ENCODE measurements around the gene BAIAP3. TPM values are rescaled to one million over a fixed set of nuclear protein-coding genes. Genes with fewer than 3 reads are reported as not detected.

The BAIAP3 gene
- total and polyA plus RNA-seq, 2 experiments from 2014 or later = 5.2 to 13.0 TPM

- peak overlapping the region; percentile 73 for H3K4me3 Mint-ChIP-seq
- Histone ChIP-seq H3F3A (replicated peaks; ENCODE audit: low read depth) (no peaks in the 10 kb centered on the region; the same call in 1 of the 2 replicates), H3K4me1 (ENCODE audit: insufficient read depth) (peaks cover 12% of the 10 kb centered on the region; the same call in 1 of the 2 replicates), H2AFZ (no peak overlapping the region), H3K79me2 (replicated peaks; ENCODE audit: insufficient read depth) (no peaks in the 10 kb centered on the region), H4K20me1 (replicated peaks; ENCODE audit: insufficient read depth) (no peaks in the 10 kb centered on the region), H3K9me2 (ENCODE audit: insufficient read depth) (no peaks in the 10 kb centered on the region), H3K36me3 (ENCODE audit: insufficient read depth) (no peaks in the 10 kb centered on the region), H3K27me3 (ENCODE audit: insufficient read depth) (peaks cover 32% of the 10 kb centered on the region), H3K4me2 (peak overlapping the region; percentile 78), H3K4me3 (peak overlapping the region; percentile 46), H3K27ac (ENCODE audit: low read depth) (no peak overlapping the region)
- ATAC-seq (peak; percentile 21), DNase-seq (ENCODE audit: low spot score) (no peak)
- H3K4me1 Mint-ChIP-seq = peaks cover 33% of the 10 kb centered on the region
- no peak for TF ChIP-seq EZH2phosphoT487 (IDR thresholded peaks at IDR 0.05; ENCODE audit: unreplicated experiment)
- TF ChIP-seq, protein P1, sequence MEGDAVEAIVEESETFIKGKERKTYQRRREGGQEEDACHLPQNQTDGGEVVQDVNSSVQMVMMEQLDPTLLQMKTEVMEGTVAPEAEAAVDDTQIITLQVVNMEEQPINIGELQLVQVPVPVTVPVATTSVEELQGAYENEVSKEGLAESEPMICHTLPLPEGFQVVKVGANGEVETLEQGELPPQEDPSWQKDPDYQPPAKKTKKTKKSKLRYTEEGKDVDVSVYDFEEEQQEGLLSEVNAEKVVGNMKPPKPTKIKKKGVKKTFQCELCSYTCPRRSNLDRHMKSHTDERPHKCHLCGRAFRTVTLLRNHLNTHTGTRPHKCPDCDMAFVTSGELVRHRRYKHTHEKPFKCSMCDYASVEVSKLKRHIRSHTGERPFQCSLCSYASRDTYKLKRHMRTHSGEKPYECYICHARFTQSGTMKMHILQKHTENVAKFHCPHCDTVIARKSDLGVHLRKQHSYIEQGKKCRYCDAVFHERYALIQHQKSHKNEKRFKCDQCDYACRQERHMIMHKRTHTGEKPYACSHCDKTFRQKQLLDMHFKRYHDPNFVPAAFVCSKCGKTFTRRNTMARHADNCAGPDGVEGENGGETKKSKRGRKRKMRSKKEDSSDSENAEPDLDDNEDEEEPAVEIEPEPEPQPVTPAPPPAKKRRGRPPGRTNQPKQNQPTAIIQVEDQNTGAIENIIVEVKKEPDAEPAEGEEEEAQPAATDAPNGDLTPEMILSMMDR (conservative IDR thresholded peaks at IDR 0.05; ENCODE audit: low read depth in 2 of 2) = peak in 1 of 2 experiments; percentile 14; a peak in 1 of 4 replicates
- no peaks in the 10 kb centered on the region for H3K9me3 Mint-ChIP-seq
- H3K27ac Mint-ChIP-seq = no peak overlapping the region
- peaks cover 46% of the 10 kb centered on the region for H3K27me3 Mint-ChIP-seq (ENCODE audit: insufficient read depth, low read depth, poor library complexity)
- no peaks in the 10 kb centered on the region for H3K36me3 Mint-ChIP-seq (ENCODE audit: low read depth)
These were observed 44.0 kb upstream of the BAIAP3 start for GRCh38 chr16:1289477-1289866.

DNA sequence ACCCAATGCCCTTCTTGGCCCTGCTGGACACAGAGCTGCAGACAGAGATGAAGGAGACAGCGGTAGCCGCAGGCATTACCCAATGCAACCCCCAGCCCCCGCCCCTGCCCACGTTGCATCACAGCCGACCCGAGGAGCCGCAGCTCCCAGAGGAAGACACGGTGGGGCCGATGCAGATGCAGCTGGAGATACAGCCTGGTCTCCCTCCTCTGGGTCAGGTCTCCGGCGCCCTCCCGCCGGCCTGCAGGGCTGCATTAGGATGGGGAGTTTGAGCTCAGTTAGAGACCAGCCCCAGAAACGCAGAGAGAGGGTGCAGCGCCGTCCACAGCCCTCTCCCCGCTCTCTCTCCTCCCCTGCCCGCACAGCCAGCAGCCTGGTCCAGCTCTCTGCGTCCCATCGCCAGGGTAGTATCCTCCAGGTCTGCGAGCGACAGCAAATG is 43.4 kb upstream of the BAIAP3 start:
- DNase-seq (ENCODE audit: low spot score) = peak; percentile 56
- H3K4me2 ChIP-seq = peak overlapping the region; percentile 78
- no peaks in the 10 kb centered on the region for H3K9me2 ChIP-seq (ENCODE audit: insufficient read depth)
- H3F3A ChIP-seq (replicated peaks; ENCODE audit: low read depth) = no peaks in the 10 kb centered on the region; the same call in 1 of the 2 replicates
- Mint-ChIP-seq H3K27me3 (ENCODE audit: insufficient read depth, low read depth, poor library complexity) (peaks cover 48% of the 10 kb centered on the region), H3K36me3 (ENCODE audit: low read depth) (no peaks in the 10 kb centered on the region), H3K4me3 (peak overlapping the region; percentile 73), H3K27ac (no peak overlapping the region), H3K4me1 (peaks cover 35% of the 10 kb centered on the region), H3K9me3 (no peaks in the 10 kb centered on the region)
- peaks cover 16% of the 10 kb centered on the region; the same call in 1 of the 2 replicates for H3K4me1 ChIP-seq (ENCODE audit: insufficient read depth)
- peak overlapping the region; percentile 59; the same call in 1 of the 2 replicates for H2AFZ ChIP-seq
- peak overlapping the region; percentile 46; the same call in 1 of the 2 replicates for H3K4me3 ChIP-seq
- no peak overlapping the region for H3K27ac ChIP-seq (ENCODE audit: low read depth)
- H3K79me2 ChIP-seq (replicated peaks; ENCODE audit: insufficient read depth) = no peaks in the 10 kb centered on the region
- H3K27me3 ChIP-seq (ENCODE audit: insufficient read depth) = peaks cover 32% of the 10 kb centered on the region
- H4K20me1 ChIP-seq (replicated peaks; ENCODE audit: insufficient read depth) = no peaks in the 10 kb centered on the region
- ATAC-seq = peak; percentile 51
- H3K36me3 ChIP-seq (ENCODE audit: insufficient read depth) = no peaks in the 10 kb centered on the region
- TF ChIP-seq POLR2AphosphoS5 (IDR thresholded peaks at IDR 0.05; ENCODE audit: low read depth) (no peak), JUNB (IDR thresholded peaks at IDR 0.05; ENCODE audit: unreplicated experiment) (no peak), EZH2phosphoT487 (IDR thresholded peaks at IDR 0.05; ENCODE audit: unreplicated experiment) (no peak), ZNF114 (CRISPR knock-in tag; IDR thresholded peaks at IDR 0.05) (no peak), ETS1 (IDR thresholded peaks at IDR 0.05) (no peak), EZH2 (IDR thresholded peaks at IDR 0.05; ENCODE audit: low read depth, unreplicated experiment) (no peak), NANOG (IDR thresholded peaks at IDR 0.05; ENCODE audit: borderline replicate concordance) (no peak), CREB1 (CRISPR knock-in tag; IDR thresholded peaks at IDR 0.05; ENCODE audit: low read depth) (no peak), ZNF331 (CRISPR knock-in tag; IDR thresholded peaks at IDR 0.05; ENCODE audit: low read depth) (no peak)
- TF ChIP-seq, protein P2, sequence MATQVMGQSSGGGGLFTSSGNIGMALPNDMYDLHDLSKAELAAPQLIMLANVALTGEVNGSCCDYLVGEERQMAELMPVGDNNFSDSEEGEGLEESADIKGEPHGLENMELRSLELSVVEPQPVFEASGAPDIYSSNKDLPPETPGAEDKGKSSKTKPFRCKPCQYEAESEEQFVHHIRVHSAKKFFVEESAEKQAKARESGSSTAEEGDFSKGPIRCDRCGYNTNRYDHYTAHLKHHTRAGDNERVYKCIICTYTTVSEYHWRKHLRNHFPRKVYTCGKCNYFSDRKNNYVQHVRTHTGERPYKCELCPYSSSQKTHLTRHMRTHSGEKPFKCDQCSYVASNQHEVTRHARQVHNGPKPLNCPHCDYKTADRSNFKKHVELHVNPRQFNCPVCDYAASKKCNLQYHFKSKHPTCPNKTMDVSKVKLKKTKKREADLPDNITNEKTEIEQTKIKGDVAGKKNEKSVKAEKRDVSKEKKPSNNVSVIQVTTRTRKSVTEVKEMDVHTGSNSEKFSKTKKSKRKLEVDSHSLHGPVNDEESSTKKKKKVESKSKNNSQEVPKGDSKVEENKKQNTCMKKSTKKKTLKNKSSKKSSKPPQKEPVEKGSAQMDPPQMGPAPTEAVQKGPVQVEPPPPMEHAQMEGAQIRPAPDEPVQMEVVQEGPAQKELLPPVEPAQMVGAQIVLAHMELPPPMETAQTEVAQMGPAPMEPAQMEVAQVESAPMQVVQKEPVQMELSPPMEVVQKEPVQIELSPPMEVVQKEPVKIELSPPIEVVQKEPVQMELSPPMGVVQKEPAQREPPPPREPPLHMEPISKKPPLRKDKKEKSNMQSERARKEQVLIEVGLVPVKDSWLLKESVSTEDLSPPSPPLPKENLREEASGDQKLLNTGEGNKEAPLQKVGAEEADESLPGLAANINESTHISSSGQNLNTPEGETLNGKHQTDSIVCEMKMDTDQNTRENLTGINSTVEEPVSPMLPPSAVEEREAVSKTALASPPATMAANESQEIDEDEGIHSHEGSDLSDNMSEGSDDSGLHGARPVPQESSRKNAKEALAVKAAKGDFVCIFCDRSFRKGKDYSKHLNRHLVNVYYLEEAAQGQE (IDR thresholded peaks at IDR 0.05; ENCODE audit: unreplicated experiment) = no peak
- TF ChIP-seq, protein P1 (conservative IDR thresholded peaks at IDR 0.05; ENCODE audit: low read depth in 2 of 2) = no peak

All from GM23338 (cell line).